Upper lobe of left lung (tissue), 6 donors: ENCODE results near the gene RGL1. TPM values are rescaled to one million over a fixed set of nuclear protein-coding genes. Genes with fewer than 3 reads are reported as not detected.

Experiments used
- ATAC-seq, 2 donors: fragments of 200-7000 bp; cut with Tn5 transposase; one replicate each; pipeline ENCODE4 v1.9.1; 2022; ENCODE audit warnings: mild to moderate bottlenecking in 2 of 2, moderate library complexity in 2 of 2; ENCODE audit not compliant: low FRiP score in 2 of 2
- DNase-seq, 2 donors: peaks; one replicate each; pipeline ENCODE4 v3.0.0-alpha.2; 2019 to 2020
- H3K27ac ChIP-seq, 4 donors: fragments of 200-600 bp; sonication (generic); one replicate each; pipeline ENCODE4 v1.5.1; 2016 to 2019
- H3K27me3 ChIP-seq, 4 donors: fragments of 200-600 bp; sonication (generic); one replicate each; pipeline ENCODE4 v1.5.1; 2017 to 2019
- H3K36me3 ChIP-seq, 4 donors: fragments of 200-600 bp; sonication (generic); one replicate each; pipeline ENCODE4 v1.5.1; 2016 to 2019
- H3K4me1 ChIP-seq, 4 donors: fragments of 200-600 bp; sonication (generic); one replicate each; pipeline ENCODE4 v1.5.1; 2018 to 2019
- H3K4me3 ChIP-seq, 4 donors: fragments of 200-600 bp; sonication (generic); one replicate each; pipeline ENCODE4 v1.5.1; 2017 to 2019; ENCODE audit warnings: mild to moderate bottlenecking in 2 of 4, moderate library complexity in 1 of 4
- H3K9me3 ChIP-seq, 4 donors: fragments of 200-600 bp; sonication (generic); one replicate each; pipeline ENCODE4 v1.5.1; 2018 to 2019
- CTCF ChIP-seq, 6 experiments: fragments of 450-650 bp in 4 of 6; fragments of 200-600 bp in 2 of 6; sonication (generic) in 2 of 6; IDR thresholded peaks; one replicate each; pipeline ENCODE4 v1.5.1; 2016 to 2019; ENCODE audit warnings: antibody characterized with exemption in 6 of 6
- EP300 ChIP-seq, 4 donors: sonication (generic); formaldehyde crosslinking; IDR thresholded peaks; one replicate each; pipeline ENCODE4 v1.5.1; 2017; ENCODE audit warnings: antibody characterized with exemption in 4 of 4, control low read depth in 2 of 4
- POLR2A ChIP-seq, 4 donors: fragments of 450-650 bp; IDR thresholded peaks; one replicate each; pipeline ENCODE4 v1.5.1; 2016 to 2017; ENCODE audit warnings: antibody characterized with exemption in 4 of 4, mild to moderate bottlenecking in 2 of 4
- POLR2AphosphoS5 ChIP-seq, 2 donors: sonication (generic); formaldehyde crosslinking; IDR thresholded peaks; one replicate each; pipeline ENCODE4 v1.5.1; 2017; ENCODE audit warnings: antibody characterized with exemption in 2 of 2
- WGBS, 2 donors: methylation state at CpG; one replicate each; pipeline ENCODE4 v1.1.5; 2017 to 2018; 5-methylcytosine and 5-hydroxymethylcytosine counted together
- total RNA-seq, 6 donors: library from RNA; depleted of rRNA in 4 of 6; stranded (reverse); fragments of >200 nt in 4 of 6; gene quantifications; one replicate each; pipeline versions ENCODE4 v1.1.0 to v1.2.1, GENCODE V29; 2016 to 2021
- donor health status: DM: no; HTN: no; CAD: no; lungs with moderate emphysema.
- donor health status: DM: no; HTN: yes; CAD: no; lungs with severe emphysema.

The RGL1 gene
- total RNA-seq, 6 donors from 2014 or later, result 24.1 to 38.9 (median 26.7) TPM

- ATAC-seq (peak in 1 of 2 donors; percentile 27), DNase-seq (no peak)
- Histone ChIP-seq H3K9me3 (no peaks in the 10 kb centered on the region), H3K4me1 (no peaks in the 10 kb centered on the region), H3K27ac (no peak overlapping the region), H3K27me3 (no peaks in the 10 kb centered on the region), H3K36me3 (peaks cover 28 to 94% (median 47%) of the 10 kb centered on the region in 4 donors), H3K4me3 (no peak overlapping the region)
- WGBS, 2 donors, result 93 to 95% methylated on average over 15 of the region's 15 CpGs
- TF ChIP-seq EP300 (IDR thresholded peaks at IDR 0.05) (no peak), CTCF (IDR thresholded peaks at IDR 0.05) (no peak), POLR2AphosphoS5 (IDR thresholded peaks at IDR 0.05) (no peak), POLR2A (IDR thresholded peaks at IDR 0.05) (no peak)
Measured at GRCh38 chr1:183922197-183922596, 117.3 kb downstream of the RGL1 start.

GRCh38 chr1:183925947-183926346 is 121.0 kb downstream of the RGL1 start:
- Histone ChIP-seq H3K4me3 (no peak overlapping the region), H3K36me3 (peaks cover 16 to 73% (median 38%) of the 10 kb centered on the region in 4 donors), H3K27ac (no peak overlapping the region), H3K9me3 (no peaks in the 10 kb centered on the region), H3K4me1 (no peaks in the 10 kb centered on the region), H3K27me3 (no peaks in the 10 kb centered on the region)
- TF ChIP-seq CTCF (IDR thresholded peaks at IDR 0.05) (no peak), EP300 (IDR thresholded peaks at IDR 0.05) (no peak), POLR2A (IDR thresholded peaks at IDR 0.05) (no peak), POLR2AphosphoS5 (IDR thresholded peaks at IDR 0.05) (no peak)
- ATAC-seq (no peak), DNase-seq (no peak)
- WGBS, 2 donors, result 85% methylated on average over 8 of the region's 8 CpGs

GRCh38 chr1:183926983-183927382 is 122.1 kb downstream of the RGL1 start:
- DNase-seq (no peak), ATAC-seq (no peak)
- H3K4me1 ChIP-seq, result no peaks in the 10 kb centered on the region
- WGBS, 2 donors, result 89 to 91% methylated on average over 5 of the region's 5 CpGs
- H3K9me3 ChIP-seq, result no peaks in the 10 kb centered on the region
- H3K36me3 ChIP-seq, result peaks cover 14 to 64% (median 36%) of the 10 kb centered on the region in 4 donors
- H3K27me3 ChIP-seq, result no peaks in the 10 kb centered on the region
- H3K27ac ChIP-seq, result no peak overlapping the region
- TF ChIP-seq POLR2A (IDR thresholded peaks at IDR 0.05) (no peak), POLR2AphosphoS5 (IDR thresholded peaks at IDR 0.05) (no peak), EP300 (IDR thresholded peaks at IDR 0.05) (no peak), CTCF (IDR thresholded peaks at IDR 0.05) (no peak)
- no peak overlapping the region for H3K4me3 ChIP-seq

GRCh38 chr1:183931646-183932271 is 126.8 kb downstream of the RGL1 start:
- peaks cover 0 to 17% (median 5%) of the 10 kb centered on the region in 4 donors for H3K36me3 ChIP-seq
- no peaks in the 10 kb centered on the region for H3K9me3 ChIP-seq
- no peak for TF ChIP-seq EP300 (IDR thresholded peaks at IDR 0.05)
- TF ChIP-seq POLR2A (IDR thresholded peaks at IDR 0.05), result no peak
- no peak for TF ChIP-seq POLR2AphosphoS5 (IDR thresholded peaks at IDR 0.05)
- no peak for TF ChIP-seq CTCF (IDR thresholded peaks at IDR 0.05)
- no peak overlapping the region for H3K4me3 ChIP-seq
- H3K27me3 ChIP-seq, result no peaks in the 10 kb centered on the region
- ATAC-seq (no peak), DNase-seq (no peak)
- H3K4me1 ChIP-seq, result no peaks in the 10 kb centered on the region
- WGBS, 2 donors, result 69 to 74% methylated on average over 2 of the region's 2 CpGs
- no peak overlapping the region for H3K27ac ChIP-seq

GRCh38 chr1:183932412-183932811 is 127.5 kb downstream of the RGL1 start:
- Histone ChIP-seq H3K4me3 (no peak overlapping the region), H3K36me3 (peaks cover 0 to 11% (median under 1%) of the 10 kb centered on the region in 4 donors), H3K27ac (no peak overlapping the region), H3K4me1 (no peaks in the 10 kb centered on the region), H3K9me3 (no peaks in the 10 kb centered on the region), H3K27me3 (no peaks in the 10 kb centered on the region)
- WGBS, 2 donors, result 67 to 70% methylated on average over 1 to 15 of the region's 15 CpGs
- peak in 1 of 2 donors; percentile 81 for ATAC-seq
- DNase-seq, result peak in 1 of 2 donors; percentile 79
- no peak for TF ChIP-seq CTCF (IDR thresholded peaks at IDR 0.05)
- no peak for TF ChIP-seq EP300 (IDR thresholded peaks at IDR 0.05)
- no peak for TF ChIP-seq POLR2AphosphoS5 (IDR thresholded peaks at IDR 0.05)
